Measurements from ENCODE around the gene MTCH2.

Gene MTCH2

DNA sequence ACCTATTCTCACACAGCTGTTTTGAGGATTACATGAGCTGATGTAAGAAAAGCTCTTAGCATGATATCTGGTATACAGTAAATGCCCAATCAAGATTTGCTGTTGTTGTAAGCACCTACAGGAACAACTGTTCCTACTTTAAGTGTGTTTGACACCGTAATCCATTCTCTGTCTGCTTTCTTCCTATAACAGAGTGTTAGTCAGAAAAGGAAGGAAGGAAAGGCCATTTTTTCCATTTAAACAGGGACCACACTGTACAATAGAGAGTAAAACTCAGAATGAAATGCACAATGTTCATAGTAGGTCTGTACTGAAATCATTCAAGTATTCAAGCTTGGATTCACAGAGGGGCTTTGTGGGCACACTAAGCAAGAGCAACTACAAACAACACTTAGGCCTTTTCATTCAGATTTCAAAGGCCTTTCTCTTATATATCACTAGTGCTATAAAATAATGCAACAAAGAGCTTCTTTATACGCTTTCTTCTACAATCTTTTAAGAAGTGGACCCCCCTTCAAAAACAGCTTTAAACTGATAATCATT lies 21.5 kb downstream of the MTCH2 start:
- Histone ChIP-seq H3K36me3 (ENCODE audit: insufficient read depth, low read length) (peaks cover 72% of the 10 kb centered on the region), H3K4me1 (ENCODE audit: insufficient read depth, low read length, severe bottlenecking) (no peaks in the 10 kb centered on the region), H3K9me3 (ENCODE audit: low read length) (no peaks in the 10 kb centered on the region), H2AFZ (ENCODE audit: low read length) (no peak overlapping the region), H3K4me3 (ENCODE audit: low read depth, low read length, poor library complexity, severe bottlenecking) (no peak overlapping the region), H3K27me3 (ENCODE audit: insufficient read depth, low read length) (no peaks in the 10 kb centered on the region), H3K9me2 (ENCODE audit: low read depth, low read length) (no peaks in the 10 kb centered on the region), H3K79me2 (ENCODE audit: insufficient read depth, low read length) (no peaks in the 10 kb centered on the region), H3K4me2 (ENCODE audit: low read length) (no peak overlapping the region), H3K27ac (ENCODE audit: low read depth, low read length, poor library complexity, severe bottlenecking) (no peak overlapping the region), H3F3A (ENCODE audit: insufficient read depth, low read length) (no peaks in the 10 kb centered on the region), H4K20me1 (ENCODE audit: insufficient read depth, low read length) (no peaks in the 10 kb centered on the region), H3K9ac (ENCODE audit: low read length) (no peak overlapping the region)
- TF ChIP-seq, protein P1, sequence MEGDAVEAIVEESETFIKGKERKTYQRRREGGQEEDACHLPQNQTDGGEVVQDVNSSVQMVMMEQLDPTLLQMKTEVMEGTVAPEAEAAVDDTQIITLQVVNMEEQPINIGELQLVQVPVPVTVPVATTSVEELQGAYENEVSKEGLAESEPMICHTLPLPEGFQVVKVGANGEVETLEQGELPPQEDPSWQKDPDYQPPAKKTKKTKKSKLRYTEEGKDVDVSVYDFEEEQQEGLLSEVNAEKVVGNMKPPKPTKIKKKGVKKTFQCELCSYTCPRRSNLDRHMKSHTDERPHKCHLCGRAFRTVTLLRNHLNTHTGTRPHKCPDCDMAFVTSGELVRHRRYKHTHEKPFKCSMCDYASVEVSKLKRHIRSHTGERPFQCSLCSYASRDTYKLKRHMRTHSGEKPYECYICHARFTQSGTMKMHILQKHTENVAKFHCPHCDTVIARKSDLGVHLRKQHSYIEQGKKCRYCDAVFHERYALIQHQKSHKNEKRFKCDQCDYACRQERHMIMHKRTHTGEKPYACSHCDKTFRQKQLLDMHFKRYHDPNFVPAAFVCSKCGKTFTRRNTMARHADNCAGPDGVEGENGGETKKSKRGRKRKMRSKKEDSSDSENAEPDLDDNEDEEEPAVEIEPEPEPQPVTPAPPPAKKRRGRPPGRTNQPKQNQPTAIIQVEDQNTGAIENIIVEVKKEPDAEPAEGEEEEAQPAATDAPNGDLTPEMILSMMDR (IDR thresholded peaks at IDR 0.05; ENCODE audit: low read length) = no peak
- no peak for TF ChIP-seq EZH2 (IDR thresholded peaks at IDR 0.05; ENCODE audit: borderline replicate concordance, low read length)

DNA sequence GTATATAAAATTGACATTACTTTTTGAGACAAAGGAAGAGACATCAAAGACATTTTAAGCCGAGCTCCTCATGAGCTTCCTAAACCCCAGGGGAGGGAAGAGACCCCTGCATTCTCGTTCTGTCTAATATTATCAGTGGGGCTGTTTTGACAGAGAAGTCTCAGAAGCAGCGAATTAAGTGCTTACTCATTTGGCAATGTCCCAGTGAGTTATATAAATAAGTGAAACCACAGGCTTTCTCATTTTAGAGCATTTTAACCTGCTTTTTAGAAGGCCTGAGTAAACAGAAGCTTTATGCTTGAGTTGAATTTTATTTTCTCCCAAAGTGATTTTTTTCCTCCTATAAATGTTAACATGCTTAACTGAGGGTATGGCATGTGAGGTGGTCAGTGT lies 24.9 kb downstream of the MTCH2 start:
- H3K79me2 ChIP-seq (ENCODE audit: insufficient read depth, low read length) = no peaks in the 10 kb centered on the region
- H3K9me2 ChIP-seq (ENCODE audit: low read depth, low read length) = no peaks in the 10 kb centered on the region
- H4K20me1 ChIP-seq (ENCODE audit: insufficient read depth, low read length) = no peaks in the 10 kb centered on the region
- H2AFZ ChIP-seq (ENCODE audit: low read length) = no peak overlapping the region
- peaks cover 42% of the 10 kb centered on the region for H3K36me3 ChIP-seq (ENCODE audit: insufficient read depth, low read length)
- H3F3A ChIP-seq (ENCODE audit: insufficient read depth, low read length) = no peaks in the 10 kb centered on the region
- no peak overlapping the region for H3K27ac ChIP-seq (ENCODE audit: low read depth, low read length, poor library complexity, severe bottlenecking)
- no peak overlapping the region for H3K9ac ChIP-seq (ENCODE audit: low read length)
- no peaks in the 10 kb centered on the region for H3K27me3 ChIP-seq (ENCODE audit: insufficient read depth, low read length)
- no peak overlapping the region for H3K4me2 ChIP-seq (ENCODE audit: low read length)
- no peaks in the 10 kb centered on the region for H3K9me3 ChIP-seq (ENCODE audit: low read length)
- no peaks in the 10 kb centered on the region for H3K4me1 ChIP-seq (ENCODE audit: insufficient read depth, low read length, severe bottlenecking)
- TF ChIP-seq, protein P1 (IDR thresholded peaks at IDR 0.05; ENCODE audit: low read length) = no peak
- TF ChIP-seq EZH2 (IDR thresholded peaks at IDR 0.05; ENCODE audit: borderline replicate concordance, low read length) = no peak
- H3K4me3 ChIP-seq (ENCODE audit: low read depth, low read length, poor library complexity, severe bottlenecking) = no peak overlapping the region

GRCh38 chr11:47616726-47617416 lies 25.5 kb downstream of the MTCH2 start:
- Histone ChIP-seq H4K20me1 (ENCODE audit: insufficient read depth, low read length) (no peaks in the 10 kb centered on the region), H3K4me1 (ENCODE audit: insufficient read depth, low read length, severe bottlenecking) (peaks cover 3% of the 10 kb centered on the region), H2AFZ (ENCODE audit: low read length) (no peak overlapping the region), H3K9me2 (ENCODE audit: low read depth, low read length) (no peaks in the 10 kb centered on the region), H3K27me3 (ENCODE audit: insufficient read depth, low read length) (no peaks in the 10 kb centered on the region), H3K9me3 (ENCODE audit: low read length) (no peaks in the 10 kb centered on the region), H3K4me2 (ENCODE audit: low read length) (no peak overlapping the region), H3K27ac (ENCODE audit: low read depth, low read length, poor library complexity, severe bottlenecking) (no peak overlapping the region), H3K79me2 (ENCODE audit: insufficient read depth, low read length) (no peaks in the 10 kb centered on the region), H3F3A (ENCODE audit: insufficient read depth, low read length) (no peaks in the 10 kb centered on the region), H3K9ac (ENCODE audit: low read length) (no peak overlapping the region), H3K4me3 (ENCODE audit: low read depth, low read length, poor library complexity, severe bottlenecking) (no peak overlapping the region), H3K36me3 (ENCODE audit: insufficient read depth, low read length) (peaks cover 37% of the 10 kb centered on the region)
- TF ChIP-seq EZH2 (IDR thresholded peaks at IDR 0.05; ENCODE audit: borderline replicate concordance, low read length) = no peak
- TF ChIP-seq, protein P1 (IDR thresholded peaks at IDR 0.05; ENCODE audit: low read length) = peak; percentile 76
